Heart right ventricle (tissue), 16 donors: ENCODE data around the gene GUCA2A. TPM values are rescaled to one million over a fixed set of nuclear protein-coding genes. Genes with fewer than 3 reads are reported as not detected.

Experiments used
- ATAC-seq, 8 donors: fragments of 200-7000 bp; cut with Tn5 transposase; one replicate each; pipeline ENCODE4 v1.9.1; 2020; ENCODE audit warnings: mild to moderate bottlenecking in 8 of 8, moderate library complexity in 8 of 8, moderate number of reproducible peaks in 1 of 8
- DNase-seq, 2 donors: peaks; one replicate each; pipeline ENCODE4 v3.0.0-alpha.2; 2020
- H3K27ac ChIP-seq, 10 donors: fragments of 200-600 bp; sonication (generic) in 2 of 10; one replicate each; pipeline versions ENCODE4 v1.5.0 to v1.8.0; 2020 to 2022; ENCODE audit warnings: mild to moderate bottlenecking in 3 of 10
- H3K27me3 ChIP-seq, 7 donors: fragments of 200-600 bp; one replicate each; pipeline ENCODE4 v1.8.0; 2021 to 2022; ENCODE audit warnings: mild to moderate bottlenecking in 2 of 7
- H3K36me3 ChIP-seq, 9 donors: fragments of 200-600 bp; sonication (generic) in 1 of 9; one replicate each; pipeline versions ENCODE4 v1.5.0 to v1.8.0; 2020 to 2022; ENCODE audit warnings: mild to moderate bottlenecking in 2 of 9
- H3K4me1 ChIP-seq, 9 donors: fragments of 200-600 bp; sonication (generic) in 1 of 9; one replicate each; pipeline versions ENCODE4 v1.5.0 to v1.8.0; 2020 to 2022; ENCODE audit warnings: mild to moderate bottlenecking in 4 of 9
- H3K4me3 ChIP-seq, 10 donors: fragments of 200-600 bp; sonication (generic) in 2 of 10; one replicate each; pipeline versions ENCODE4 v1.5.0 to v1.8.0; 2020 to 2022; ENCODE audit warnings: mild to moderate bottlenecking in 7 of 10, moderate library complexity in 2 of 10
- H3K9me3 ChIP-seq, 11 donors: fragments of 200-600 bp in 10 of 11; sonication (generic) in 2 of 11; one replicate each; pipeline versions ENCODE4 v1.5.0 to v1.8.0; 2013 to 2022; ENCODE audit warnings: mild to moderate bottlenecking in 2 of 11, control low read depth in 1 of 11, moderate library complexity in 1 of 11
- WGBS, 2 donors: extraction: QIAGEN DNeasy Blood & Tissue Kit; methylation state at CpG; one replicate each; pipeline ENCODE4 v1.1.7; 2013; ENCODE audit warnings: inconsistent platforms in 1 of 2; 5-methylcytosine and 5-hydroxymethylcytosine counted together
- intact Hi-C, 10 donors: fragments of 100-400 bp; cut with DNase I; formaldehyde crosslinking; loops; one replicate each; pipeline versions ENCODE4 v1.11.1 to v1.14.2; 2022
- polyA plus RNA-seq, 2 donors: library from polyadenylated mRNA; stranded (reverse); fragments of 200-250 nt; gene quantifications; one replicate each; pipeline ENCODE4 v1.2.3, GENCODE V29; 2013
- total RNA-seq, 10 donors: library from RNA; stranded (reverse); fragmentation: NEBNext Ultra II Directional in 3 of 10; extraction: Animal tissue kit (Norgen Biotek cat#: 25700) in 3 of 10; gene quantifications; one replicate each; pipeline versions ENCODE4 v1.2.1 to v1.2.4, GENCODE V29; 2021 to 2023
- TF ChIP-seq, protein P1 (sequence below), 9 donors: fragments of 200-600 bp; sonication (generic) in 2 of 9; IDR thresholded peaks; one replicate each; pipeline versions ENCODE4 v1.5.0 to v1.8.0; 2021 to 2022; ENCODE audit warnings: antibody characterized with exemption in 9 of 9, mild to moderate bottlenecking in 5 of 9, moderate library complexity in 1 of 9
- donor health status: Arrhythmogenic right ventricular cardiomyopathy.
- donor health status: ischemic (EF 13 %, LVEDD 7.1; RV severe dilation, severe dysfunction).
- donor health status: healthy with polysubstance abuse.
- donor health status: DM: no; HTN: yes; CAD: no.
- donor health status: DM: no; HTN: no; CAD: no.
- donor health status: ischemic (EF 25% LVEDD 6.9; RV normal size, moderate dysfunction).
- donor health status: ischemic (EF 25% LVEDD 5.7; RV mildly dilated, moderate dysfunction).
- donor health status: healthy.
- donor health status: DM: yes; HTN: yes; CAD: no.
- donor health status: Ischemic cardiomyopathy.
- donor health status: ischemic (EF 35%, LVEDD 5.7; RV mildly dilated, moderate dysfunction).
- donor health status: nonischemic (EF 11% LVEDD 7.7; RV severe dilation, severe dysfunction).
- donor health status: DM: yes; HTN: yes; CAD: no.
- donor health status: PGD.
- donor health status: ischemic (EF 29% LVEDD 5.4; RV normal size, mild dysfunction).
- donor health status: nonischemic (EF 23%, LVEDD 6.1; RV moderate dilation, normal function).

The GUCA2A gene
- total and polyA plus RNA-seq, 12 donors = not detected

- no peaks in the 10 kb centered on the region for H3K36me3 ChIP-seq
- no peak overlapping the region for H3K4me3 ChIP-seq
- ATAC-seq = no peak
- WGBS, 2 donors = 67 to 71% methylated on average over 8 of the region's 8 CpGs
- H3K27ac ChIP-seq = no peak overlapping the region
- H3K27me3 ChIP-seq = peaks cover 0 to 40% (median 18%) of the 10 kb centered on the region in 7 donors
- TF ChIP-seq, protein P1, sequence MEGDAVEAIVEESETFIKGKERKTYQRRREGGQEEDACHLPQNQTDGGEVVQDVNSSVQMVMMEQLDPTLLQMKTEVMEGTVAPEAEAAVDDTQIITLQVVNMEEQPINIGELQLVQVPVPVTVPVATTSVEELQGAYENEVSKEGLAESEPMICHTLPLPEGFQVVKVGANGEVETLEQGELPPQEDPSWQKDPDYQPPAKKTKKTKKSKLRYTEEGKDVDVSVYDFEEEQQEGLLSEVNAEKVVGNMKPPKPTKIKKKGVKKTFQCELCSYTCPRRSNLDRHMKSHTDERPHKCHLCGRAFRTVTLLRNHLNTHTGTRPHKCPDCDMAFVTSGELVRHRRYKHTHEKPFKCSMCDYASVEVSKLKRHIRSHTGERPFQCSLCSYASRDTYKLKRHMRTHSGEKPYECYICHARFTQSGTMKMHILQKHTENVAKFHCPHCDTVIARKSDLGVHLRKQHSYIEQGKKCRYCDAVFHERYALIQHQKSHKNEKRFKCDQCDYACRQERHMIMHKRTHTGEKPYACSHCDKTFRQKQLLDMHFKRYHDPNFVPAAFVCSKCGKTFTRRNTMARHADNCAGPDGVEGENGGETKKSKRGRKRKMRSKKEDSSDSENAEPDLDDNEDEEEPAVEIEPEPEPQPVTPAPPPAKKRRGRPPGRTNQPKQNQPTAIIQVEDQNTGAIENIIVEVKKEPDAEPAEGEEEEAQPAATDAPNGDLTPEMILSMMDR (IDR thresholded peaks at IDR 0.05) = no peak
- intact Hi-C loops = loop anchor here in 1 of 10 donors (10.0 kb wide), 1 partner anchor 599 kb away; the partner anchor contains the start of gene CLDN19
- no peaks in the 10 kb centered on the region for H3K9me3 ChIP-seq
- peaks cover 0 to 8% (median 0%) of the 10 kb centered on the region in 9 donors for H3K4me1 ChIP-seq
- DNase-seq = no peak
These were observed 19.2 kb downstream of the GUCA2A start for GRCh38 chr1:42145389-42145716.

- 71 to 72% methylated on average over 12 of the region's 12 CpGs for WGBS, 2 donors
- TF ChIP-seq, protein P1 (IDR thresholded peaks at IDR 0.05) = no peak
- Histone ChIP-seq H3K27ac (no peak overlapping the region), H3K4me1 (peaks cover 0 to 8% (median 0%) of the 10 kb centered on the region in 9 donors), H3K4me3 (no peak overlapping the region), H3K36me3 (no peaks in the 10 kb centered on the region), H3K27me3 (peaks cover 0 to 43% (median 18%) of the 10 kb centered on the region in 7 donors), H3K9me3 (no peaks in the 10 kb centered on the region)
- intact Hi-C loops = loop anchor here in 1 of 10 donors (10.0 kb wide), 1 partner anchor 600 kb away; the partner anchor contains the start of gene CLDN19
- no peak for DNase-seq
- ATAC-seq = no peak
These were observed 19.7 kb downstream of the GUCA2A start for GRCh38 chr1:42144711-42145388.

DNA sequence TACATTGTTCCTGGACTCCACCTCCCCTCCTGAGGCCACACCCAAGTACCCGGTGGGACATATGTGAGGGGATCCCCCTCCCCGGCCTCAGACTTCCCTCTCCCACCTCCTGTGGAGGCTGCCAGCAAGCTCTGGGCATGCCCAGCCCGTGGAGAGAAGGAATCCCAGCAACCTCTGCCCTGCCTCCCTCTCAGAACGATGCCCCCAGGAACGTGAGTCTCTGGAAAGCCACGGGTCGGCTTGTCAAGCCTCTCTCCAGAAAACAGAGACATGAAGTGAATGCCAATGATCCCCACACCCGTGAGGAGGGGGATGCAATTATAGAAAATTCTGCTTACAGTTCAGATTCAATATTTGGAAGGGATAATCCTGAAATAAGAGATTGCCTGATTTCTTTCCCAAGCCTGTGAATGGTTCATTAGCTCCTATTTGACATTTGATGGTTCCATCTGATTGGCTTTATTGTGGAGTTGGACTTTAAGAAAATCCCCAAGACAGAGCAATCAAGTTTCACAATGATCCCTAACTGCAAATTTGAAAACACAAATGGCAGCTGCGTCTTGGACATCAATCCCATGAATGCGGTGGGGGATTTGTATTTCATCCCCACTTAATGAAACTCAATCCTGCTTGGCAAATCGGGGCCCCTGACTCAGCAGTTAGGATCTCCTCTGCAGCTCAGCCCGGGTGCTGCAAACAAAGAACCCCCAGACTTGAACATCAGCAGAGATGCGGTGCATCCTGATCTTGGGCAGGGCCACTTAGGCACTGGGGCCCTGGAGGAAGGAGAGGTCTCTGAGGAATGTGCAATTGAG is 20.4 kb downstream of the GUCA2A start:
- peaks cover 0 to 8% (median 0%) of the 10 kb centered on the region in 9 donors for H3K4me1 ChIP-seq
- 54 to 57% methylated on average over 13 of the region's 13 CpGs for WGBS, 2 donors
- peaks cover 0 to 43% (median 18%) of the 10 kb centered on the region in 7 donors for H3K27me3 ChIP-seq
- DNase-seq (no peak), ATAC-seq (no peak)
- no peaks in the 10 kb centered on the region for H3K36me3 ChIP-seq
- TF ChIP-seq, protein P1 (IDR thresholded peaks at IDR 0.05) = no peak
- H3K9me3 ChIP-seq = no peaks in the 10 kb centered on the region
- no peak overlapping the region for H3K4me3 ChIP-seq
- no peak overlapping the region for H3K27ac ChIP-seq
- intact Hi-C loops = loop anchor here in 1 of 10 donors (10.0 kb wide), 1 partner anchor 601 kb away; the partner anchor contains the start of gene CLDN19

DNA sequence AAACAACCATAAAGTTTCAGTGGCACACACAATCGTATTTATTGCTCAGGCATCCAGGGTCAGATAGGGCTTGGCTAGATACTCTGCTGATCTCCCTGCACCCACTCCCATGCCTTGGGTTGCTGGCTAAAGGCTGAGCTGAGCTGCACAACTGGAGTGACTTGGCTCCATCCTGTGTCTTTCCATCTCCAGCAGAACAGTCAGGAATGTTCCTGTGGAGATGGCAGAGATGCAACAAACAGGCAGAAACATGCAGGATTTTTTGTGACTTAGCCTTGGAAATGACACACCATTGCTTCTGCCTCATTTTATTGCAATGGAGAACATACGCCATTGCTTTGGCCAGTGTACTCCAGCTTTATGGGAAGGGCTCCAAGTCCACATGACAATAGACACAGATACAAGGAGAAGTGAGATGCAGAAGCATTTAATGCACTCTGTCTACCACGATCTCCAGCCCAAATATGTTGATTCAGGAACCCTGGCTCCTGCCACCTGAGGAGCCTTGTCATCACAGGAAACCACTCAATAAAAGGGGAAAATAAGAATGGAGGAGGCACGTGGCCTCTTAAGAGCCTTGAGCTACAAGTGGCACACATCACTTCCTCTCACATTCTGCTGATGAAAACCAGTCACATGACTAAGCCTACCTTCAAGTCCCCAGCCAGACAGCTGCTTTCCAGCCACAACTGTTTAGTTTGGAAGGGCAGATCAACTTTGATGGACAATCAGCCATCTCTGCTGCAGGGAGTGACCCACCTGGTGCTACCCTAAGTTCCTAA is 21.5 kb downstream of the GUCA2A start:
- TF ChIP-seq, protein P1 (IDR thresholded peaks at IDR 0.05) = no peak
- no peaks in the 10 kb centered on the region for H3K9me3 ChIP-seq
- no peaks in the 10 kb centered on the region for H3K36me3 ChIP-seq
- WGBS, 2 donors = 29 to 31% methylated on average over 4 of the region's 4 CpGs
- H3K27ac ChIP-seq = no peak overlapping the region
- no peak overlapping the region for H3K4me3 ChIP-seq
- peaks cover 0 to 8% (median 0%) of the 10 kb centered on the region in 9 donors for H3K4me1 ChIP-seq
- ATAC-seq (no peak), DNase-seq (no peak)
- intact Hi-C loops = loop anchor here in 1 of 10 donors (10.0 kb wide), 1 partner anchor 602 kb away; the partner anchor contains the start of gene CLDN19
- peaks cover 0 to 43% (median 18%) of the 10 kb centered on the region in 7 donors for H3K27me3 ChIP-seq
